HL-60 (cell line): ENCODE results near the gene LPO.
A peak's percentile ranks its signal among the peaks of the same experiment; 100 is the strongest.

Experiments
- DNase-seq, 2 experiments: peaks; one replicate each; pipeline ENCODE4 v3.0.0-alpha.2; 2010 to 2020; ENCODE audit warnings: low read depth in 1 of 2, low spot score in 1 of 2
- H3K27ac ChIP-seq: fragments of 250-450 bp; sonication (Bioruptor Pico); replicated peaks from 2 replicates; pipeline ENCODE4 v1.5.1; 2020; ENCODE audit warnings: mild to moderate bottlenecking, moderate library complexity
- H3K27me3 ChIP-seq: fragments of 250-450 bp; sonication (Bioruptor Pico); 2 replicates; pipeline ENCODE4 v1.5.1; 2021; ENCODE audit warnings: mild to moderate bottlenecking, moderate library complexity; ENCODE audit not compliant: insufficient read depth, poor library complexity, severe bottlenecking
- H3K4me3 ChIP-seq: replicated peaks from 2 replicates; pipeline ENCODE4 v1.5.1; 2011; ENCODE audit warnings: mild to moderate bottlenecking, control low read depth, low read length; ENCODE audit not compliant: insufficient read depth
- CTCF ChIP-seq: IDR thresholded peaks from one replicate; pipeline ENCODE4 v1.5.1; 2011; ENCODE audit warnings: low read length, control low read depth, inconsistent platforms; ENCODE audit not compliant: insufficient read depth
- GABPA ChIP-seq: IDR thresholded peaks from 2 replicates; pipeline ENCODE4 v1.6.1; 2012; ENCODE audit warnings: low read depth
- POLR2AphosphoS5 ChIP-seq: IDR thresholded peaks from 2 replicates; pipeline ENCODE4 v1.6.1; 2012; ENCODE audit warnings: low read depth
- SPI1 ChIP-seq: IDR thresholded peaks from 2 replicates; pipeline ENCODE4 v1.6.1; 2012; ENCODE audit warnings: low read depth, mild to moderate bottlenecking, borderline replicate concordance
- TF ChIP-seq, protein P1 (sequence below): IDR thresholded peaks from 2 replicates; pipeline ENCODE4 v1.6.1; 2012; ENCODE audit warnings: low read depth; ENCODE audit not compliant: insufficient replicate concordance

LPO gene

DNA sequence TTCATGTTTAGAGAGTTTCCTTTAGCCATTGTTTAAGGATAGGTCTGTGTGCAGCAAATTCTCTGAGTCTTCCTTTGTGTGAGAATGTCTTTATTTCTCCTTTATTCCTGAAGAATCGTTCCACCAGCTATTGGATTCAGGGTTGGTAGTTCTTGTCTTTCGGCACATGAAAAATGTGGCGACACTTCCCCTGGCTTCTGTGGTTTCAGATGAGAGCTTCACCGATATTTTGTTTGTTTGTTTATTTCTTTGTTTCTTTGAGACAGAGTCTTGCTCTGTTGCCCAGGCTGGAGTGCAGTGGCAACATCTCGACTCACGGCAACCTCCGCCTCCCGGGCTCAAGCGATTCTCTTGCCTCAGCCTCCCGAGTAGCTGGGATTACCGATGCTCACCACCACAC, 23.8 kb downstream of the LPO start:
- no peak for TF ChIP-seq CTCF
- no peak overlapping the region for H3K4me3 ChIP-seq
- H3K27ac ChIP-seq, result no peak overlapping the region
- H3K27me3 ChIP-seq, result peaks cover 4% of the 10 kb centered on the region
- no peak for DNase-seq

DNA sequence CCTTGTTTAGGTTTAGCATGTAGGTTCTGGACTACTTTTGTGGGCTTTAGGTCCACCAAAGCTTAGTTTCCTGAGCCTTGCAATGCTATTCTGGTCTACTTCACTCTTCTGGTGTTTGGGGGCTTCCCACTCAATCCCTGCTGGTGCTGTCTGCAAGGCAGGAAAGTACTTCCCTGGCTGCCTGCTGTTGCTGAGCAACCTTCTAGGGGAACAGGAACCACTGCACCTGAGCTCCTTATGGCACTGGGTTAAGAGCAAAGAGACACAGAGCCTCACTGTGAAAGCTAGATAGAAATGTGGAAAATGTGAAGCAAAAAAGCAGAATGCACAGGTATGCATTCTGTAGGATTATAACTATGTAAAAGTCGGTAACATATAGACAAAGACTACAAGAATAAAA, 25.4 kb downstream of the LPO start:
- TF ChIP-seq SPI1, result no peak
- TF ChIP-seq, protein P1, sequence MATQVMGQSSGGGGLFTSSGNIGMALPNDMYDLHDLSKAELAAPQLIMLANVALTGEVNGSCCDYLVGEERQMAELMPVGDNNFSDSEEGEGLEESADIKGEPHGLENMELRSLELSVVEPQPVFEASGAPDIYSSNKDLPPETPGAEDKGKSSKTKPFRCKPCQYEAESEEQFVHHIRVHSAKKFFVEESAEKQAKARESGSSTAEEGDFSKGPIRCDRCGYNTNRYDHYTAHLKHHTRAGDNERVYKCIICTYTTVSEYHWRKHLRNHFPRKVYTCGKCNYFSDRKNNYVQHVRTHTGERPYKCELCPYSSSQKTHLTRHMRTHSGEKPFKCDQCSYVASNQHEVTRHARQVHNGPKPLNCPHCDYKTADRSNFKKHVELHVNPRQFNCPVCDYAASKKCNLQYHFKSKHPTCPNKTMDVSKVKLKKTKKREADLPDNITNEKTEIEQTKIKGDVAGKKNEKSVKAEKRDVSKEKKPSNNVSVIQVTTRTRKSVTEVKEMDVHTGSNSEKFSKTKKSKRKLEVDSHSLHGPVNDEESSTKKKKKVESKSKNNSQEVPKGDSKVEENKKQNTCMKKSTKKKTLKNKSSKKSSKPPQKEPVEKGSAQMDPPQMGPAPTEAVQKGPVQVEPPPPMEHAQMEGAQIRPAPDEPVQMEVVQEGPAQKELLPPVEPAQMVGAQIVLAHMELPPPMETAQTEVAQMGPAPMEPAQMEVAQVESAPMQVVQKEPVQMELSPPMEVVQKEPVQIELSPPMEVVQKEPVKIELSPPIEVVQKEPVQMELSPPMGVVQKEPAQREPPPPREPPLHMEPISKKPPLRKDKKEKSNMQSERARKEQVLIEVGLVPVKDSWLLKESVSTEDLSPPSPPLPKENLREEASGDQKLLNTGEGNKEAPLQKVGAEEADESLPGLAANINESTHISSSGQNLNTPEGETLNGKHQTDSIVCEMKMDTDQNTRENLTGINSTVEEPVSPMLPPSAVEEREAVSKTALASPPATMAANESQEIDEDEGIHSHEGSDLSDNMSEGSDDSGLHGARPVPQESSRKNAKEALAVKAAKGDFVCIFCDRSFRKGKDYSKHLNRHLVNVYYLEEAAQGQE, result no peak
- TF ChIP-seq POLR2AphosphoS5, result no peak; the same call in 1 of the 2 replicates
- TF ChIP-seq CTCF, result no peak
- no peak for TF ChIP-seq GABPA
- DNase-seq, result peak; percentile 27 to 28
- Histone ChIP-seq H3K27me3 (peaks cover 4% of the 10 kb centered on the region), H3K27ac (no peak overlapping the region), H3K4me3 (no peak overlapping the region)

GRCh38 chr17:58264407-58265103, 26.2 kb downstream of the LPO start:
- H3K27me3 ChIP-seq, result peaks cover 4% of the 10 kb centered on the region
- DNase-seq, result peak; percentile 38 to 54
- TF ChIP-seq POLR2AphosphoS5, result peak; percentile 79
- TF ChIP-seq, protein P1, result no peak
- no peak overlapping the region for H3K4me3 ChIP-seq
- H3K27ac ChIP-seq, result no peak overlapping the region

- DNase-seq, result peak; percentile 29 to 63
- Histone ChIP-seq H3K4me3 (no peak overlapping the region), H3K27ac (no peak overlapping the region), H3K27me3 (peaks cover 3% of the 10 kb centered on the region)
- TF ChIP-seq SPI1 (no peak), GABPA (no peak), CTCF (no peak), POLR2AphosphoS5 (no peak)
- TF ChIP-seq, protein P1, result no peak
These were observed 26.9 kb downstream of the LPO start for GRCh38 chr17:58265271-58265670.
